Activated CD8-positive, alpha-beta T cell treated with anti-CD3 and anti-CD28 coated beads, Interleukin-2, amount 10 ng/mL, durations not matched to agents 7 days and 5 days (primary cell): ENCODE measurements around the gene TEX101. TPM values are rescaled to one million over a fixed set of nuclear protein-coding genes. Genes with fewer than 3 reads are reported as not detected.
"Not testable (repeated sequence)": the region's sequence is repeated elsewhere in the genome, so short reads cannot be mapped to it uniquely, and the experiment has no call there.

Experiments
- ATAC-seq: fragments of 150-1000 bp; cut with Tn5 transposase; one replicate; pipeline ENCODE4 v1.10.0; 2021; ENCODE audit warnings: moderate library complexity
- CTCF ChIA-PET: fragments of 350-600 bp; sonication (Branson Sonifier 250); formaldehyde crosslinking; loops from one replicate; lab custom pipeline; 2021; ENCODE audit warnings: antibody characterized with exemption; lab: Charles Lee
- POLR2A ChIA-PET: fragments of 350-600 bp; sonication (Branson Sonifier 250); formaldehyde crosslinking; loops from one replicate; lab custom pipeline; 2021; ENCODE audit warnings: antibody characterized with exemption; lab: Charles Lee
- DNase-seq: peaks from one replicate; pipeline ENCODE4 v3.0.0-alpha.2; 2020
- H3K27ac Mint-ChIP-seq: one replicate; pipeline ENCODE4 v1.8.0; 2021; ENCODE audit warnings: mild to moderate bottlenecking, mixed read lengths
- H3K27me3 Mint-ChIP-seq: one replicate; pipeline ENCODE4 v1.8.0; 2021; ENCODE audit warnings: low read depth, mixed read lengths
- H3K36me3 Mint-ChIP-seq: one replicate; pipeline ENCODE4 v1.8.0; 2021; ENCODE audit warnings: low read depth, mixed read lengths
- H3K4me1 Mint-ChIP-seq: one replicate; pipeline ENCODE4 v1.8.0; 2021; ENCODE audit warnings: low read depth, mixed read lengths
- H3K4me3 Mint-ChIP-seq: one replicate; pipeline ENCODE4 v1.8.0; 2021; ENCODE audit warnings: mild to moderate bottlenecking, mixed read lengths
- H3K9me3 Mint-ChIP-seq: one replicate; pipeline ENCODE4 v1.8.0; 2022; ENCODE audit warnings: mixed read lengths; ENCODE audit not compliant: insufficient read depth
- total RNA-seq, 2 experiments: library from RNA; stranded (reverse); gene quantifications; one replicate each; pipeline ENCODE4 v1.2.3, GENCODE V29; 2021

The TEX101 gene
- total RNA-seq, 2 experiments from 2014 or later, result not detected

DNA sequence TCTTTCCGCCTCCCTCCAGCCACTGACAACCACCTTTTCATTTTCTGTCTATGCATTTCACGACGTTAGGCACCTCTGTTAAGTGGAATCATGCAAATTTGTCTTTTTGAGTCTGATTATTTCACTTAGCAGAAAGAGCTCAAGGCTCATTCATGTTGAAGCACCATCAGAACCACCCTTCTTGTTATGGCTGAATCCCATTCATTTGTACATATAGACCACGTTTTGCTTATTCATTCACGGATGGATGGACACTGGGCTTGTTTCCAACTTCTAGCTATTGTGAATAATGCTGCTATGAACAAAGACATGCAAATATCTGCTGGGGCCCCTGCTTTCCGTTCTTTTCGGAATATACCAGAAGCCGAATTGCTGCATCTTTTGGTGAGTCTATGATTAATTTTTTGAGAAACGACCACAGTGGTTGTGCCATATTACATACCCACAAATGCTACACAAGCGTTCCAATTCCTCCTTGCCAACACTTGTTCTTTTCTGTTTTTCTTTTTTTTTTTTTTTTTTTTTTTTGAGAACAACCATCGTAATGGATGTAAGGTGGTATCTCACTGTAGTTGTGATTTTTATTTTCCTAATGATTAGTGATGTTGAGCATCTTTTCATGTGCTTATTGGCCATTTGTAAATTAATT is 23.7 kb upstream of the TEX101 start:
- H3K27me3 Mint-ChIP-seq, result peaks cover 14% of the 10 kb centered on the region
- H3K4me1 Mint-ChIP-seq, H3K27ac Mint-ChIP-seq, POLR2A ChIA-PET, H3K9me3 Mint-ChIP-seq, ATAC-seq, H3K36me3 Mint-ChIP-seq, DNase-seq, H3K4me3 Mint-ChIP-seq, CTCF ChIA-PET: not testable (repeated sequence)

DNA sequence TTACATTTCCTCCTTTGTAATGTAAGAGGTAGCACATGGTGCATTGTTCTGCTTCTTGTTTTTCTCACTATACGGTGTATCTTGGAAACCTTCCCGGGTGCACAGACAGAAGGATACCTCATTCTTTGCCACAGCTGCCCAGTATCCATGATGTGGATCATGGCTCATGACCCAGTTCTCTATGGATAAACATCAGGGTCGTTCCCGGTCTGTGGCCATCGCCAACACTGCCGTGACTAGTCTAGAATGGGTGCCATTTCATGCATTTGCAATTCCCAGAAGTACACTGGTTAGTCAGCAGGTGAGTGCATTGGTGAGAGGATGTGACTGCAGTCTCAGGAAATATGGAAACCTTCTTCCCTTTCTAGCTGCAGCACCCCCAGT is 23.1 kb upstream of the TEX101 start:
- H3K27ac Mint-ChIP-seq, H3K4me1 Mint-ChIP-seq, H3K4me3 Mint-ChIP-seq, ATAC-seq, DNase-seq, H3K9me3 Mint-ChIP-seq, H3K36me3 Mint-ChIP-seq, CTCF ChIA-PET, POLR2A ChIA-PET: not testable (repeated sequence)
- H3K27me3 Mint-ChIP-seq, result peaks cover 14% of the 10 kb centered on the region

DNA sequence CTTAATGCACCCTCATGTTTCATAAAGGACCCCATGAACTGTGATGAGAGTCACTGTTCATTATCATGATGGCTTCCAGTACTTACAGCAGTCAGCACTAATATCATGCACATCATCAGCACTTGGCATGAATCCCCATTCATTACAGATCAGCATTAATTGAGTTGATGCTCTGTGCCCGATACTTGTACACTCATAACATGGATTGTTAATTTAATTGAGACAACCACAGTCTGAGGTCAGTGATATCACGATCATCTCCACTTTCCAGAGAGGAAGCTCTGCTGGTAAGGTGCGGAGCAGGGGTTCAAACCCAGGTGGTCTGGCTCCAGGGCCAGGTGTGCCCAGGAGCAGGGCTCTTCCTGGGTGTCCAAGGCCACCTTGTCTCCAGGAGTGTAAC is 21.2 kb upstream of the TEX101 start:
- H3K4me1 Mint-ChIP-seq, CTCF ChIA-PET, H3K9me3 Mint-ChIP-seq, H3K27ac Mint-ChIP-seq, H3K36me3 Mint-ChIP-seq, DNase-seq, H3K4me3 Mint-ChIP-seq, POLR2A ChIA-PET, ATAC-seq: not testable (repeated sequence)
- peaks cover 13% of the 10 kb centered on the region for H3K27me3 Mint-ChIP-seq

DNA sequence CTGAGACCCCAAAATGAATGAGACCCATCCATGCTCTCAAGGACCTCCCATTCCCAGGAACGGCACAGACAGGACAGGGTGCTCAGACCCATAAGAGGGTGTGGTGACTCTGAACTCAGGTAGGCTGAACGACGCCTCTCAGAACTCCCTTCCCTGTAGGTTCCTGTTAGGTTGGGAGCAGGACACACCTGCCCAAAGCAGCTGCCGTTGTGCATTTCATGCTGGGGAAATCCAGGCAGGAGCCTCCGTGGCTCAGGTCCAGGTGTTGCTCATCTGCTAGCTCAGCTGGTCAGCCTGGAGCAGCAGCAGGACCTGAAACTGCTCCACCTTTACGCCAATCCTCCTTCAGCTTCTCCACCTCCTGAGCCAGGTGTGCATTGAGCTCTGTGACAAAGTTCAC is 19.1 kb upstream of the TEX101 start:
- ATAC-seq (no peak), DNase-seq (no peak)
- Mint-ChIP-seq H3K9me3 (no peaks in the 10 kb centered on the region), H3K4me3 (no peak overlapping the region), H3K27me3 (peaks cover 17% of the 10 kb centered on the region), H3K27ac (no peak overlapping the region), H3K36me3 (no peaks in the 10 kb centered on the region), H3K4me1 (no peaks in the 10 kb centered on the region)
- CTCF ChIA-PET, result no interaction called here
- POLR2A ChIA-PET, result no interaction called here

DNA sequence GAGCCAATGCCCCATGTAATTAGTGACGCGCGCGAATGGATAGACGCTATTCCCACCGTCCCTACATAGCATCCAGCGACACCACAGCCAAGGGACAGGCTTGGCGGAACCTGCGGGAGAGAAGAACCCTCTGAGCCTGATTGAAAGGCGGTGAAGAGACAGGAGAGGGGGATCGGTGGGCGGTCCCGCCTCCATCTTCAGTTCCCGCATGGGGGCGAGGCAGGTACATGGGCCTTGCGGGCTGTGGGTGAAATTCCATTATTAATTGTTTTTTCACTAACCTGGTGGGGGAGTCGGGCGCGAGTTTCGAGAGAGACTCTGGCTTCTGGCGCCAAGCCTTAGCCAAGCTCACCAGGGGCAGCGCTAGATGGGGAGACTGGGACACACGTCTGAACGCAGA is 8.4 kb upstream of the TEX101 start:
- ATAC-seq (no peak), DNase-seq (no peak)
- H3K4me1 Mint-ChIP-seq, result no peaks in the 10 kb centered on the region
- no peaks in the 10 kb centered on the region for H3K9me3 Mint-ChIP-seq
- H3K27ac Mint-ChIP-seq, result no peak overlapping the region
- H3K27me3 Mint-ChIP-seq, result peaks cover 1% of the 10 kb centered on the region
- no peak overlapping the region for H3K4me3 Mint-ChIP-seq
- H3K36me3 Mint-ChIP-seq, result no peaks in the 10 kb centered on the region
- CTCF ChIA-PET, result no interaction called here
- POLR2A ChIA-PET, result no interaction called here

DNA sequence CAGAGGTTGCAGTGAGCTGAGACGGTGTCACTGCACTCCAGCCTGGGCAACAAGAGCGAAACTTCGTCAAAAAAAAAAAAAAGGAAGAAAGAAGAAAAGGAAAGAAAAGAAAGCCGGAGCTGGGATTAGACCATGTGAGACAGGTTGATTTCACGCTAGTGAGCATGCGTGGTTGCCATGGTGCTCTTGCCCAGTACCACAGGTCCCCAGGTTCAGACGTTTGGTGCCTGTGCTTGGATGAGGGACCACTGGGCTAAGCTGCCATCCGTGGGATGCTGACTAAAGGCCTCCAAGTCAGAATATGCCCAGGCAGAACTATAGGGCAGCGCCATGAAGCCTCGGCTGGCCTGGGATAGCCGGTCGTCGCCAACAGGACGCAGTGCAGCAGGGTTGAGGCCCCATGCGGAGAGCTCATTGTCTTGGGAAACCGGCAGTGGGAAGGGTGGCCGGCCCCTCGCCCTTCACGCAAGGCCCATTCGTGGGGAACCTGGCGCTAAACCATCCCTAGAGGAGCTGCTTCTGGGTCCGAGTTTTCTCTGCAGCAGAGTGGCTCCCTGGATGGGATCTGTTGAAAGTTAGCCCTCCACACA is 7.2 kb upstream of the TEX101 start:
- Mint-ChIP-seq H3K27me3 (no peaks in the 10 kb centered on the region), H3K9me3 (no peaks in the 10 kb centered on the region), H3K4me3 (no peak overlapping the region), H3K4me1 (no peaks in the 10 kb centered on the region), H3K36me3 (no peaks in the 10 kb centered on the region), H3K27ac (no peak overlapping the region)
- CTCF ChIA-PET, result interaction anchor here (1.0 kb wide), 1 partner anchor 18 kb away, joined by 3 read pairs; no protein-coding TSS in a partner anchor
- no peak for DNase-seq
- ATAC-seq, result no peak
- POLR2A ChIA-PET, result no interaction called here

DNA sequence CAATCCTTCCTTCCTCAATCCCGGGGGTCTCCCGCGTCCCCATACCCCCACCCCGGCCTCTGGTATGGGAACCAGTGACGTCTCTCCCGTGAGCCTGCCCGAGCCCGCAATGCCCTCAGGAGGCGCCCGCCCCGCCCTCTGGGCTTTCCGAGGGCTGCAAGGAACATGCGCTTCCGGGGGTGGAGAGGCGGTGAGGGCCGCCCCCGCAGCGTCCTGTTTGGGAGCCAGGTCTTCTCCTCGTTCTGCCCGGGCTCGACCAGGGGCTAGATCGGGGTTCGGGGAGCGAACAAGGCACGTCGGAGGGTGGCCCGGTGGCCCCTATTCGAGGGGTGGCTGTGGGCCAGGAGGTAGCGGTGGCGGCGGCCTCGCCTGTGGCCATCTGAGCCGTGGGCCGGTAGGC is 6.6 kb upstream of the TEX101 start:
- POLR2A ChIA-PET, result no interaction called here
- Mint-ChIP-seq H3K27me3 (no peaks in the 10 kb centered on the region), H3K36me3 (no peaks in the 10 kb centered on the region), H3K4me3 (no peak overlapping the region), H3K9me3 (no peaks in the 10 kb centered on the region), H3K27ac (no peak overlapping the region), H3K4me1 (no peaks in the 10 kb centered on the region)
- no peak for ATAC-seq
- no peak for DNase-seq
- CTCF ChIA-PET, result no interaction called here

DNA sequence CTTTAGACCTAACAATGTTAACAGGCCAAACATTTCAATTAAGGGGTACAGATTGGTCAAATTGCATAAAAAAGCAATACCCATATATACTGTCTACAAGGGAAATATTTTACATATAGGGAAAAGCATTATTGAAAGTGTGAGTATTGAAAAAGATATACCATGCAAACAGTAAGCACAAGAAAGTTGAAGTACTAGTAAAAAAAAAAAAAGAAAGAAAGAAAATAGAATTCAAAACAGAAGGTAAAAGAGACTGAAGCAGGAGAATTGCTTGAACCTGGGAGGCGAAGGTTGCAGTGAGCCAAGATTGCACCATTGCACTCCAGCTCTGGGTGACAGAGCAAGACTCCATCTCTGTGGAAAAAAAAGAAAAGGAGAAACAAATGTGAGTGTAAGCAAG is 5.3 kb upstream of the TEX101 start:
- Mint-ChIP-seq H3K9me3 (no peaks in the 10 kb centered on the region), H3K27ac (no peak overlapping the region), H3K27me3 (no peaks in the 10 kb centered on the region), H3K4me3 (no peak overlapping the region), H3K36me3 (no peaks in the 10 kb centered on the region), H3K4me1 (no peaks in the 10 kb centered on the region)
- DNase-seq, result no peak
- ChIA-PET CTCF (interaction anchor here (0.7 to 1.8 kb wide), 2 partner anchors 23 to 388 kb away, joined by 3 to 6 read pairs; no protein-coding TSS in a partner anchor), POLR2A (no interaction called here)
- ATAC-seq, result no peak

DNA sequence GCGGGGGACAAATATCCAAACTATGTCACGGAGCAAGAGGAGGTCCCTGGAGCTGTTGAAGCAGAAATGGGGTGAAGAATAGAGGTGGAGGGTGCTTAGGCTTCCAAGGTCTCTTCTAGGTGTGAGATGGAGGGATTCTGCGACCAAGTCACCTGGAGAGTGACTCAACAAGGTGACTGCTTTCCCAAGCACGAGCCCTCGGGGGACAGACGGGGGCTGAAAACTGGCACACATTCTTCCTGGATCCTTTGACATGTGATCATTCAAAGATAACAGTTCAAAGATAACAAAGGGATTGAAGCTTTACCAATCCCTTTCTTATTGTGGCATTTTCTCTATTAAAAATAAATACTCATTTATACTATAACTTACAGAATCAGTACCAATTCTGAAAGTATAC is 2.2 kb upstream of the TEX101 start:
- ATAC-seq (no peak), DNase-seq (no peak)
- CTCF ChIA-PET, result no interaction called here
- Mint-ChIP-seq H3K4me3 (no peak overlapping the region), H3K36me3 (no peaks in the 10 kb centered on the region), H3K27me3 (no peaks in the 10 kb centered on the region), H3K9me3 (no peaks in the 10 kb centered on the region), H3K4me1 (no peaks in the 10 kb centered on the region), H3K27ac (no peak overlapping the region)
- POLR2A ChIA-PET, result no interaction called here

DNA sequence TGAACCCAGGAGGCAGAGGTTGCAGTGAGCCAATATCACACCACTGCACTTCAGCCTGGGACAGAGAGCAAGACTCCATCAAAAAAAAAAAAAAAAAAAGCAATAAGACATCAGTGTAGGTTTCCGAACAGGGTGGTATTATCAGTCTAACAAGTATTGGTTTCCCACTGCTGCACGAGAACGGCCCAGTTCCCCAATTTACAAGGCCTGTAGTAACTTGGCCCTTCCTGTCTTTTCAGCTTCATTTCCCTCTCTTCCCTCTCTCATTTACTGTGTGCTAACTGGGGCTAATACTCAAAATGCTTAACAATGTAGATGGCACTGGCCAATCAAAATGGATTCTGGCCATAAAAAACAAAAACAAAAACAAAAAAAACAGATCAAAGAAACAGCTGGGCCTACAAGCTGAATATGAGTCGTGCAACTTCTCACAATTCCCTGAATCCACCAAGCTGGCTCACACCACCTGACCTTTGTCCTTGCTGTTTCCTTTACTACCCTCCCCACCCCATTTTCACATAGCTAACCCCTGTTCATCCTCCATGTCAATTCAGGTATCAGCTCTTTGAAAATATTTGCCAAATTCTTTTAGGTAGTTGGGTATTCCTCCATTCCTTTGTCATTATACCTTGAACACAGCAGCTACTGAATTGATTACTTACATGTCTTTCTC is 2.4 kb downstream of the TEX101 start:
- ChIA-PET CTCF (interaction anchor here (1.7 to 1.8 kb wide), 2 partner anchors 9 to 16 kb away, joined by 4 to 9 read pairs; no protein-coding TSS in a partner anchor), POLR2A (no interaction called here)
- ATAC-seq (no peak), DNase-seq (no peak)
- Mint-ChIP-seq H3K4me3 (no peak overlapping the region), H3K27ac (no peak overlapping the region), H3K9me3 (no peaks in the 10 kb centered on the region), H3K4me1 (no peaks in the 10 kb centered on the region), H3K27me3 (peaks cover 2% of the 10 kb centered on the region), H3K36me3 (no peaks in the 10 kb centered on the region)

DNA sequence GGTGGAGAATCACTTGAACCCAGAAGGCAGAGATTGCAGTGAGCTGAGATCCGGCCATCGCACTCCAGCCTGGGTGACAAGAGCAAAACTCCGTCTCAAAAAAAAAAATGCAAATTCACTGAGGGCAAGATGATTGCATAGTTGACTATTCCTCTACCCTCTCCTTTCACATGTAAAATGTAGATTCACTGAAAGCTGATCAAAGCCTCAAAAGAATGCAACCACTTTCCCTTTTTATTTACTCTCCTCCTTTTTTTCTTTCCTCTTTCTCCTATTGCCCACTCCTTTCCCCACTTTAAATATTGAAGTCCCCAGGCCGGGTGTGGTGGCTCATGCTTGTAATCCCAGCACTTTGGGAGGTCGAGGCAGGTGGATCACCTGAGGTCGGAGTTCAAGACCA is 6.3 kb downstream of the TEX101 start:
- Mint-ChIP-seq H3K4me1 (no peaks in the 10 kb centered on the region), H3K36me3 (no peaks in the 10 kb centered on the region), H3K27me3 (peaks cover 2% of the 10 kb centered on the region), H3K4me3 (no peak overlapping the region), H3K27ac (no peak overlapping the region), H3K9me3 (no peaks in the 10 kb centered on the region)
- CTCF ChIA-PET, result interaction anchor here (0.7 kb wide), 1 partner anchor 12 kb away, joined by 3 read pairs; no protein-coding TSS in a partner anchor
- DNase-seq, result no peak
- no peak for ATAC-seq
- POLR2A ChIA-PET, result no interaction called here

DNA sequence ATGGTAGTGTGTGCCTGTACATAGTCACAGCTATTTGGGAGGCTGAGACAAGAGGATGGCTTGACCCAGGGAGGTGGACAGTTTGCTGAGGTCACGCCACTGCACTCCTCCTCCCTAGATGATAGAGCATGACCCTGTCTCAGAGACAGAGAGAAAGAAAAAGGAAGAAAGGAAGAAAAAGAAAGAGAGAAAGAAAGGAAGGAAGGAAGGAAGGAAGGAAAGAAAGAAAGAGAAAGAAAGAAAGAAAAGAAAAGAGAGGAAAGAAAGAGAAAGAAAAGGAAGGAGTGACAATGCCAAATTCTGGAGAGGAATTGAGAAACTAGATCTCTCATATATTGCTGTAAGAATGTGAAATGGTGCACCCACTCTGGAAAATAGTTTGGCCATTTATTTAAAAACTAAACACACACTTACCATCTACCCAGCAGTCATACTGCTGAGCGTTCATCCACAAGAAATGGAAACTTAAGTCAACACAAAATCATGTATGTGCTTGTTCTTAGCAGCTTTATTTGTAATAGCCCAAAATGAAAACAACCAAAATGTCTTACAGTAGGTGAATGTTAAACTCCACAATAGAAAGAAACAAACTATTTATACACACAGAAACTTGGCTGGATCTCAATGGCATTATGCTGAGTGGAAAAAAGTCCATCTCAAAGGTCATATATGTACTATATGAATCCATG is 7.5 kb downstream of the TEX101 start:
- ChIA-PET POLR2A (no interaction called here), CTCF (interaction anchor here (0.6 kb wide), 1 partner anchor 10 kb away, joined by 5 read pairs; no protein-coding TSS in a partner anchor)
- no peaks in the 10 kb centered on the region for H3K9me3 Mint-ChIP-seq
- no peaks in the 10 kb centered on the region for H3K36me3 Mint-ChIP-seq
- no peak overlapping the region for H3K27ac Mint-ChIP-seq
- H3K4me3 Mint-ChIP-seq, result no peak overlapping the region
- DNase-seq (no peak), ATAC-seq (no peak)
- peaks cover 2% of the 10 kb centered on the region for H3K27me3 Mint-ChIP-seq
- no peaks in the 10 kb centered on the region for H3K4me1 Mint-ChIP-seq
